22Rv1 (cell line): Measurements from ENCODE around the gene SERGEF.

Experiments used
- H3K27ac ChIP-seq: fragments of 450-650 bp; 2 replicates; pipeline ENCODE4 v1.5.1; 2017
- ZFX ChIP-seq: fragments of 450-650 bp; IDR thresholded peaks from 2 replicates; pipeline ENCODE4 v1.6.1; 2017; ENCODE audit warnings: antibody characterized with exemption, borderline replicate concordance
- TF ChIP-seq, protein P1 (sequence below): fragments of 450-650 bp; IDR thresholded peaks from 2 replicates; pipeline ENCODE4 v1.5.1; 2017; ENCODE audit warnings: mild to moderate bottlenecking

SERGEF gene

DNA sequence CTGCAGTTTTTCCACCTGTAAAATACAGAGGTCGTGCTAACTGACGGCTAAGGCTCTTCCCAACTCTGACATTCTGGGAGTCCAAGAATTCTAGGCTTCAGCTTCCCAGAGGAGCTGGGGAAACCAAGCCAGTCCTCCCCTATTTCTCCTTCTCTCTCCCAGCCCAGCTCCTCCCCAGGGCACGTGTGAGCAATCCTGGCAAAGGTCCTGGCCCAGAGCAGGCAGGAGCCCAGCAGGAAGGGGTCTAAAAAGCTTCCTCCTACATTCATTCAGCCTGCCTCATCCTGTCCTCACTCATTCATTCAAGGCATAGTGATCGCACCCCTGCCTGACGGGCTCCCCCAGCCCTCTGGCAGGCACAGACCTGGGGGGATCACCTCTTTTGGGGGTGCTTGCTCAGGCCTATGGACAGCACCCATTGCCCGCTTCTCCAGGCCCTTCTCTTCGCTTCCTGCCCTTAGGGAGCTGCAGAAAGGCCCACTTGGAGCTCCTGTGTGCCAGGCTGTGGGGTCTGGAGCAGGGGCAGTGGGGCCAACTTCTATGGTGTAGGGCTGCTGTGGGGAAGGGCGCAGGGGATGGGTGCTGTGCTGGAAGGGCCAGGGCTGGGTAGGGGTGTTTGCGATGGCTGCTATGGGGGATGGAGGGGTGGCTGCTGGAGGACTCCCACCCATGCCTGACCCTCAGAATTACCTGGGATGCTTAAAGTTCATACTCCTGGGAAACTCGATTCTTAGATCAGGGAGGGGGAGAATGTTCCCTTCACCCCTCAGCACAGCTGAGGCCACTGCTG lies 268.5 kb downstream of the SERGEF start:
- H3K27ac ChIP-seq = no peak overlapping the region
- TF ChIP-seq, protein P1, sequence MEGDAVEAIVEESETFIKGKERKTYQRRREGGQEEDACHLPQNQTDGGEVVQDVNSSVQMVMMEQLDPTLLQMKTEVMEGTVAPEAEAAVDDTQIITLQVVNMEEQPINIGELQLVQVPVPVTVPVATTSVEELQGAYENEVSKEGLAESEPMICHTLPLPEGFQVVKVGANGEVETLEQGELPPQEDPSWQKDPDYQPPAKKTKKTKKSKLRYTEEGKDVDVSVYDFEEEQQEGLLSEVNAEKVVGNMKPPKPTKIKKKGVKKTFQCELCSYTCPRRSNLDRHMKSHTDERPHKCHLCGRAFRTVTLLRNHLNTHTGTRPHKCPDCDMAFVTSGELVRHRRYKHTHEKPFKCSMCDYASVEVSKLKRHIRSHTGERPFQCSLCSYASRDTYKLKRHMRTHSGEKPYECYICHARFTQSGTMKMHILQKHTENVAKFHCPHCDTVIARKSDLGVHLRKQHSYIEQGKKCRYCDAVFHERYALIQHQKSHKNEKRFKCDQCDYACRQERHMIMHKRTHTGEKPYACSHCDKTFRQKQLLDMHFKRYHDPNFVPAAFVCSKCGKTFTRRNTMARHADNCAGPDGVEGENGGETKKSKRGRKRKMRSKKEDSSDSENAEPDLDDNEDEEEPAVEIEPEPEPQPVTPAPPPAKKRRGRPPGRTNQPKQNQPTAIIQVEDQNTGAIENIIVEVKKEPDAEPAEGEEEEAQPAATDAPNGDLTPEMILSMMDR = no peak
- no peak for TF ChIP-seq ZFX

DNA sequence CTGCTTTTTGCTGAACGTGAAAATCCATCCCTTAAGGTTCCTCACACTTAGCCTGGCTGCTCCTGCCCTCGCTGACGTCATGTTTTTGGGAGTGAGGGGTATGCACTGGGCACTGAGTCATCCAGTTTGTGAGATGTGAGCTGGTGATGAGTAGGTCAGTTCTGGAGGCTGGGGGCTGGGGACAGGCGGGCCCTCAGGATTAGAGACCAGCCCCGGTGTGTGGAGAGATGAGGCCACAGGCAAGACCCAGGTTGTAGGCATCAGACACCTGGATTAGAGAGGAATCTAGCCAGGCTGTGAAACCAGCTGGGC lies 269.1 kb downstream of the SERGEF start:
- TF ChIP-seq ZFX = no peak
- TF ChIP-seq, protein P1 = no peak
- H3K27ac ChIP-seq = no peak overlapping the region

GRCh38 chr11:17743026-17743807 lies 269.6 kb downstream of the SERGEF start:
- TF ChIP-seq, protein P1 = no peak
- no peak for TF ChIP-seq ZFX

DNA sequence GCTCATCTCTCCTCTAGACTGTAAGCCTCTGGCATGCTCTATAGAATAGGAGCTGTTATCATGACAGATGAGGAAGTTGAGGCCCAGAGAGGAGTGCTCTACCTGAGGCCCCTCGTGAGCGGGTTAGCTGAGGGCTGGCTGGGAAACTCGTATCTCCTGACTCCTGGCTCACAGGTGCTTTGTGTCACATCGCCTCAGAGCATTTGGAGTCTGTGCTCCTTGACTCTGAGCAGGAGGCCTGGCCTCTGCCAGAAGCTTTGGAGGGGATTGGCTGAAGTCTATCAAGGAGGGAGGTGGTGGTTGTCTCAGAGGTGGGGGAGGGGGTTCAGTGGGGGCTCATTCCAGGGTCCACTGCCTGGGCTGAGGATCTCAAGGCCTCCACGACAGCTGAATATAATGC lies 270.8 kb downstream of the SERGEF start:
- H3K27ac ChIP-seq = no peak overlapping the region
- TF ChIP-seq ZFX = no peak
- TF ChIP-seq, protein P1 = no peak

More at GRCh38 chr11:17743026-17743807, 269.6 kb downstream of the SERGEF start:
- H3K27ac ChIP-seq = no peak overlapping the region

DNA sequence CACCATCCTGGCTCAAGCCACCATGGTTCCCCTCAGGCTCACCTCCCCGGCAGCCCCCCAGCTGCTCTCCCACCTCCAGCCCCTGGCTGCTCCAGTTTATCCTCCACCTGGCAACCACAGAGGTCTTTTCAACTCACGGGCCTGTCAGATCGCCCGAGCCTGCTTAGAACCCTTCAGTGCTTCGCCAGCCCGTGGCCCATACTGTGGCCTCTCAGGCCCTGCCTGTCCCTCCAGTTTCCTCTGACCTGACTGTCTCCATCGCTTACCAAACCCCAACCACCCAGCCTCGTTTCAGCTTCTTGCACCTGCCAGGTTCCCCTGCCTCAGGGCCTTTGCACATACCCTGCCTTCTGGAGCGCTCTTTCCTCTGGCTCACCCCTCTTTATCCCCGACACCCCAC lies 271.4 kb downstream of the SERGEF start:
- TF ChIP-seq, protein P1 = no peak
- TF ChIP-seq ZFX = no peak

GRCh38 chr11:17740649-17741235 lies 272.1 kb downstream of the SERGEF start:
- no peak overlapping the region for H3K27ac ChIP-seq
- no peak for TF ChIP-seq ZFX
- TF ChIP-seq, protein P1 = no peak

More for the DNA sequence above, 271.4 kb downstream of the SERGEF start:
- no peak overlapping the region for H3K27ac ChIP-seq

DNA sequence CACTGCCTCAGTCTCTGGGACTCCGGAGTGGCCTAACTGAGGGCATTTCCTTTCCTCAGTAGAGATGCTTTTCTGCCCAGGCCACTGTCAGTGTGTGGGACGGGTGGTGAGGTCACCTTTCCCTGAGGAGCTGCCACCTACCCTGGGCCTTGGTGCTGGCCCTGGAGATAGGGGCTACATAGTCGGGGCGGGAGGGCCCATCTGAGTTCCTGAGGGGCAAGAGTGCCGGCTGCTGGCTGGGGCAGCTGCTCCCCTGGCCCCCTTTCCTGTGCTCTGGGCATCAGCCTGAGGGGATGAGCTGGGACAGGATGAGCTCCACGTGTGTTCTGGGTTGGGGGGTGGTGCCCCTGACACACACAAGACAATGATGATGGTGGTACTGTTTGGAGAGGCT lies 272.9 kb downstream of the SERGEF start:
- TF ChIP-seq, protein P1 = no peak
- H3K27ac ChIP-seq = no peak overlapping the region
